Activated CD8-positive, alpha-beta memory T cell treated with anti-CD3 and anti-CD28 coated beads for 1 hour (primary cell): Measurements from ENCODE around the gene COL18A1.
"Not testable (repeated sequence)": the region's sequence is repeated elsewhere in the genome, so short reads cannot be mapped to it uniquely, and the experiment has no call there.

Experiments used
- DNase-seq, 2 donors: peaks; one replicate each; pipeline ENCODE4 v3.0.0-alpha.2; 2020; ENCODE audit warnings: low read depth in 1 of 2; ENCODE audit errors: extremely low read depth in 1 of 2

Gene COL18A1

DNA sequence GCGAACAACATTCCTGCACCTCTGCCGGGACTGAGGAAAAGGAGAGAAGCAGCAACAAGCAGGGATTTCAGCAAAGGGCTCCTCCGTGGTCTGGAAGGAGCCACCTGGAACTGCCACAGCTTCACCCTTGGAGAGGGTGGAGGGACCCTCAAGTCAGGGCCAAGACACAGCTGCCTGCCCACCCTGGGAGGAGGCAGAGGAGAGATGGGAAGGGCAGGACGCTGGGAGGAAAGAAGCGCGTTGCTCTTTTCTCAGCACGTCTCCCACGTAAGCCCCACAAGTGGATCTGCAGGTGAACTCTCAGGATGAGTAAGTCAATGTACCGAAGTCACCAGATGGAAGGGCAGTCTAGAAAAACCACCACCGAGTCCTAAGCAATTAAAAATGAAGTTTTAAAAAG is 97.6 kb downstream of the COL18A1 start:
- no peak for DNase-seq

DNA sequence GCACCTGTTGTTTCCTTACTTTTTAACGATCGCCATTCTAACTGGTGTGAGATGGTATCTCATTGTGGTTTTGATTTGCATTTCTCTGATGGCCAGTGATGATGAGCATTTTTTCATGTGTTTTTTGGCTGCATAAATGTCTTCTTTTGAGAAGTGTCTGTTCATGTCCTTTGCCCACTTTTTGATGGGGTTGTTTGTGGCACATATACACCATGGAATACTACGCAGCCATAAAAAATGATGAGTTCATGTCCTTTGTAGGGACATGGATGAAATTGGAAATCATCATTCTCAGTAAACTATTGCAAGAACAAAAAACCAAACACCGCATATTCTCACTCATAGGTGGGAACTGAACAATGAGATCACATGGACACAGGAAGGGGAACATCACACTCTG is 98.3 kb downstream of the COL18A1 start:
- not testable (repeated sequence) for DNase-seq

DNA sequence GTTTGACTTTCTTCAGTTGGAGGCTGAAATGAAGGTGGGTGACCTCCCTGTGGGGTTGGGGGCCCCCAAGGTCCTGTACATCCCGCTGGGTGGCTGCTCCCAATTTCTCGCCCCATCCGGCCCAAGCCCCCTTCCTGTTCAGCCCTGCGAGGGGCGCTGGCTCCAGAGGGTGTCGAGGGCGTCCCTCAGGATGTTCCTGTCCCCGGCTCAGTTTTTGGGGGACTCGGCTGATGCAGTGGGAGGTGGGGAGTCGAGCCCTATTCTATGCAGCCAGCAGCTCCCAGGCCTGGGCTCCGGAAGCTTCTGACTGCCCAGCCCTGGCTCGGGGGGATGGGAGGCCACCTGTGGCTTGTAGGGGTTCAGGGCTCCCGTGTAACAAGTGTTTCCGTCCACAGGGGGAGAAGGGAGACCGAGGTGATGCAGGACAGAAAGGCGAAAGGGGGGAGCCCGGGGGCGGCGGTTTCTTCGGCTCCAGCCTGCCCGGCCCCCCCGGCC is 99.1 kb downstream of the COL18A1 start:
- DNase-seq, result no peak

DNA sequence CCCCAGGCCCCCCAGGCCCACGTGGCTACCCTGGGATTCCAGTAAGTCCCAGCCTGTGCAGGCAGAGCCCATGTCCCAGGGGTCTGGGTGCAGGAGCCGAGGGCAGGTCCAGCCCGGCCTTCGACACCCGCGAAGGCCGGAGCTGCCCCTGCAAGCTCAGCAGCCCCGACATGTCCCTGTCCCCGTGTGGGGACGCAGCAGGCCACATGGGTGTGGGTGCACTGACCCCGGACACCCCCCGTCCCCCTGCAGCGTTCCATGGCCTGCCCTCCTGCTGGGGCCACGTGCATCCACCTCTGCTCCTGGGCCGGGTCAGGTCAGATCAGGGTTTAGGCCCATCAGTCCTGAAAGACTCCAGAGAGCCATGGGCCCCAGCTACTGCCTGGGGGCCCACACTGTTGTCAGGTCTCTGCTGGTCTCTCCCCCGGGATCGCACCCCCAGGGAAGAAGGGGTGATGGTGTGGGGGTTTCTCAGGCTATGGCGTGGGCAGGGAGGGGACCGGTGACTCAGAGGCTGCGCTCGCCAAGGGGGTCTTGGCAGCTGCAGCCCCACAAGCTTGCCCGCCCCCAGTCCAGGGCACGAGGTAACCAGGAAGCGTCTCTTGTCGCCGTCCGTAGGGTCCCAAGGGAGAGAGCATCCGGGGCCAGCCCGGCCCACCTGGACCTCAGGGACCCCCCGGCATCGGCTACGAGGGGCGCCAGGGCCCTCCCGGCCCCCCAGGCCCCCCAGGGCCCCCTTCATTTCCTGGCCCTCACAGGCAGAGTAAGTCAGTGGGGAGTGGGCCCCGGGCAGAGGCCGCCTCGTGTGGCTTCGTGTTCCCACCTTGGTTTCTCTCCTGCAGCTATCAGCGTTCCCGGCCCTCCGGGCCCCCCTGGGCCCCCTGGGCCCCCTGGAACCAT is 99.8 kb downstream of the COL18A1 start:
- no peak for DNase-seq

DNA sequence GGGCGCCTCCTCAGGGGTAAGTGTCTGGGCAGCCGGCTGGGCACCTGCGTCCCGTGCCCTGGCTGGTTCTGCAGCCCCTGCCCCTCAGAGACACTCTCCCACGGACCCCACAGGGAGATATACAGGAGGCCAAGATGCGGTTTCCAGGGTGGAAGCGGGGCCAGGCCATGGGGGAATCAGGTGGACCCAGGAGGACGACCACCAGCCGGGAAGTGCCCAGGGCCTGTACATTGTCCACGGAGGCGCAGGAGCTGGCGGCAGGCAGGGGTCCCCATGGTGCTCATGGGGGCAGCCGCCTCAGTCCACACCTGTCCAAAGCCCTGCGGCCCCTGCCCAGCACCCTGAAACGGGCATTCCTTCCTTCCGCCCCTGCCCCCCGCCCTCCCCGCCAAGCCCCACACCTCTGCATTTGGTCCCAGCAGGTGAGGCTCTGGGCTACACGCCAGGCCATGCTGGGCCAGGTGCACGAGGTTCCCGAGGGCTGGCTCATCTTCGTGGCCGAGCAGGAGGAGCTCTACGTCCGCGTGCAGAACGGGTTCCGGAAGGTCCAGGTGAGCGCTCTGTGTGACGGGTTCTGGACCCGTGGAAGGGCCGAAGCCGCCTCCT is 100.6 kb downstream of the COL18A1 start:
- DNase-seq, result no peak

DNA sequence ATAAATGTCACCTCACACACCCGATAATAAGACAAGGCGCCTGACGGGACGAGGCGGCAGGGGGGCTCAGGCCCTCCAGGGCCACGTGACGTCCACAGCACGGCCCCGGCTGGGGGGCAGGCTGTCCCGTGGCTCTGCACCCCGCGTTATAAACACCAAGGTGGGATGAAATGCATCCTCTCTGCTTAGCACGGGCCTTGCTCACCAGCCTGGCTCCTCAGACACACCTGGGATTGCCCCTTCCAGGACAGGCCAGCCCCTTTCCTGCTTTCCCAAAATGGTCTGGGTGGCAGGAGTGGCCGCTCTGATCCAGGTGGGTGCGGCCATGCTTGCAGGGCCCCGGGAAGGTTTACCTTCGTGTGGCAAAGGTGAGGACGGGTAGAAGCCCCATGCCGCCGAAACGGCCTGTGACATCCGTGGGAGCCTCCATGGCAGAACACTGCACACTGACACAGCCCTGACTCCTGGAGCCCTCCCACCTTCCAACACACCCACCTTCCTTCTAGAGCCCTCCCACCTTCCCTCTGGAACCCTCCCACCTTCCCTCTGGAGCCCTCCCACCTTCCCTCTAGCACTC is 101.4 kb downstream of the COL18A1 start:
- no peak for DNase-seq

DNA sequence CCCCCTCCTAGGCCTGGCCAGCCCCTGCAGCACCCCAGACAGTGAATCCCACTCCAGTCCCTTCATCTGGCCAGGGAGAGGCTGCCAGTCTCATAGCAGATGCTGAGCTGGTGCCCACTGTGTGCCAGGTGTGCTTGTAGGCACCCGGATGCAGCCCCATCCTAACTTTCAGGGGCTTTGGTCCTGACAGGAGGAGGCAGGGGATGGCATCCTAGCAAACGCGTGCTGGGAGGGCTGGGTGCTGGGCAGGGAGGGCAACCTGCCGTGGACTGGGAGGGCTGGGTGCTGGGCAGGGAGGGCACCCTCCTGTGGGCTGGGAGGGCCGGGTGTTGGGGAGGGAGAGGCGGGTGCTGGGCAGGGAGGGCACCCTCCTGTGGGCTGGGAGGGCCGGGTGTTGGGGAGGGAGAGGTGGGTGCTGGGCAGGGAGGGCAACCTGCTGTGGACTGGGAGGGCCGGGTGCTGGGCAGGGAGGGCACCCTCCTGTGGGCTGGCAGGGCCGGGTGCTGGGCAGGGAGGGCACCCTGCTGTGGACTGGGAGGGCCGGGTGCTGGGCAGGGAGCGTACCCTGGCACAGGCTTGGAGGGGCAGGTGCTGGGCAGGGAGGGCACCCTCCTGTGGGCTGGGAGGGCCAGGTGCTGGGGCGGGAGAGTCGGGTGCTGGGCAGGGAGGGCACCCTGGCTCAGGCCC is 102.0 kb downstream of the COL18A1 start:
- no peak for DNase-seq

DNA sequence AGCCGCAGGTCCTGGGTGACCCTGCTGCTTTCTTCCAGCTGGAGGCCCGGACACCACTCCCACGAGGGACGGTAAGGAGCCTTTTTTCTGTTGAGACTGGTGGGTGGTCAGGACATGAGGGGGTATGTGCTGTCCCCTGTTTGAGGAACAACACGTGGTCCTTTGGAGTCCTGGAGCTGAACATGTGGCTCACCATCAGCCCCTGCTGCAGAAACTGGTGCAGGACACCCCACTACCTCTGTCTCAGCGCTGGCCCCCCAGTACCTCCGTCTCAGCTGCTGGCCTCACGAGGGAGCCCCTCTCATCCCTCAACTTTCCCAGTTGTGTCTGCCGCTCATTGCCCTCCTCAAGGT is 102.5 kb downstream of the COL18A1 start:
- DNase-seq, result no peak

DNA sequence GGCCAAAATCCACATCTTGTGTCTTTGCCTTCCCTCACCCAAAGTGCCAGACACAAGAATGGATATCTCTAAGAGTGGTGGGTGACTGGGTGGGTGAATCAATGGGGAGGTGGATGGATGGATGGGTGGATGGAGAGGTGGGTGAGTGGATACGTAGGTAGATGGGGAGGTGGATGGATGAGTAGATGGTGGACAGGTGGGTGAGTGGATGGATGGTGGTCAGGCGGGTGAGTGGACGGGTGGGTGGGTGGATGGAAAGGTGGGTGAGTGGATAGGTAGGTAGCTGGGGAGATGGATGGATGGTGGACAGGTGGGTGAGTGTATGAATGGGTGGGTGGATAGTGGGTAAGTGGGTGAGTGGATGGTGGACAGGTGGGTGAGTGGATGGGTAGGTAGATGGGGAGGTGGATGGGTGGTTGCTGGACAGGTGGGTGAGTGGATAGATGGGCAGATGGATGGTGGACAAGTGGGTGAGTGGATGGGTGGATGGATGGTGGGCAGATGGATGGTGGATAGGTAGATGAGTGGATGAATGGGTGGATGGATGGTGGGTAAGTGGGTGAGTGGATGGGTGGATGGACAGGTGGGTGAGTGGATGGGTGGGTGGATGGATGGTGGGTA is 103.0 kb downstream of the COL18A1 start:
- no peak for DNase-seq

DNA sequence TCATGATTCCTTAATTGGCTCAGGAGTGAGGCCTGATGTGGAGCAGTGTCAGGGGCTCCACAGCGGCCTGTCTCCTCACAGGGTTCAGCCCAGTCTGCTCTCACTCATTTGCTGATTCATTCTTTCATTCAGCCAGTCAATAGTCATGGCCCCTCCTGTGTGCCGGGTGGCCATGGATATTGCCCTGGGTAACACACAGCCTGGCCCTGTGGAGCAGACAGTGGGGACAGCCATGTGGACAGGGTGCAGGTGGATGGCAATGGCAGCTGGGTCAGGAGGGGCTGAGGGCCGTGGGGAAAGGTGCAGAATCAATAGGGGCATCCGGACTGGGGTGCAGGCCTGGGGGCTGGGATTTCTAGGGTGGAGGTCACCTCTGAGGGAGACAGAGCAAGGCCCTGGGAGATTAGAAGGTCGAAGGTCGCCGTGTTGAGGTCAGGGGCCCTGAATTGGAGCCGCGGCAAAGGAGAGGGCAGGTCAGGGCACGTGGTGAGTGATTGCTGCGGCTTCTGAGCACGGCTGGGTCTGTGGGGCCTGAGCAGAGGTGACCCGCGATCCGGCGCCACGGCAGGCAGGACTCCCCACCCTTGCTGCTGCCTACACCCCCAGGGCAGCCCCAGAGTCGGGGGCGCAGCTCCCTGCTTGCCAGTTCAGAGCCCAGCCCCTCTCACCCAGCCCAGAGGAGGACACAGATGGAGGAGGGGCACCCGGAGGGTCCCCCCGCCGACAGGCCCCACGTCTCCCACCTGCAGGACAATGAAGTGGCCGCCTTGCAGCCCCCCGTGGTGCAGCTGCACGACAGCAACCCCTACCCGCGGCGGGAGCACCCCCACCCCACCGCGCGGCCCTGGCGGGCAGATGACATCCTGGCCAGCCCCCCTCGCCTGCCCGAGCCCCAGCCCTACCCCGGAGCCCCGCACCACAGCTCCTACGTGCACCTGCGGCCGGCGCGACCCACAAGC is 103.9 kb downstream of the COL18A1 start:
- DNase-seq, result no peak

DNA sequence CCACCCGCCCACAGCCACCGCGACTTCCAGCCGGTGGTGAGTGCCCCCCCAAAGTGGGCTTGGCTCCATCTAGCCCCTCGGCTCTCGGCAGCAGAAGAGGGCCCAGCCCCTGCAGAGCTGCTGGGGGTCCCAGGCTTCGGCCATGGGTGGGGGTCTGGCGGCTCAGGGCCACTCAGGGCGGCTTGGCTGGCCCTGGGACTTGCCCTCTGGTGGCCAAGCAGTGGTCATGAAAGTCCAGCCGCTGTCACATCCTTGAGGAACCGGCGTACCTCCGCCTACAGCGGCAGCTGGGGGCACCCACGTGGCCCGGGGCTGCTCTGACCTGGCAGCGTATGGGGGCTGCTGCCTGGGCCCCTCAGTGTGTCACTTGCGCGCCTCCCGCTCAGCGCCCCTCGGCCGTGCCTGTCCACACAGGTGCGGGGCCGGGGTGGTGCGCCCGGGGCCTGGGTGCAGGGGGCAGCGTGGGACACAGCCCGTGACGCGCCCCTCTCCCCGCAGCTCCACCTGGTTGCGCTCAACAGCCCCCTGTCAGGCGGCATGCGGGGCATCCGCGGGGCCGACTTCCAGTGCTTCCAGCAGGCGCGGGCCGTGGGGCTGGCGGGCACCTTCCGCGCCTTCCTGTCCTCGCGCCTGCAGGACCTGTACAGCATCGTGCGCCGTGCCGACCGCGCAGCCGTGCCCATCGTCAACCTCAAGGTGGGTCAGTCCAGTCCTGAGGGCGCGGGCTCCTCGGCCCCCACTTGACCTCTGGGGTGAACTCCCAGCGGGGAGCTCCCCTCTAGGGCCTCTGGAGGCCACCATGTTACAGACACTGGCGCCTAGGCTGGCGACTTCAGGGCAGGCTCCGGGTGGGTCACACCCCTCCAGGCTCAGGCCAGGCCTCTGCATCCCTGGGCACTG is 104.9 kb downstream of the COL18A1 start:
- DNase-seq, result no peak

DNA sequence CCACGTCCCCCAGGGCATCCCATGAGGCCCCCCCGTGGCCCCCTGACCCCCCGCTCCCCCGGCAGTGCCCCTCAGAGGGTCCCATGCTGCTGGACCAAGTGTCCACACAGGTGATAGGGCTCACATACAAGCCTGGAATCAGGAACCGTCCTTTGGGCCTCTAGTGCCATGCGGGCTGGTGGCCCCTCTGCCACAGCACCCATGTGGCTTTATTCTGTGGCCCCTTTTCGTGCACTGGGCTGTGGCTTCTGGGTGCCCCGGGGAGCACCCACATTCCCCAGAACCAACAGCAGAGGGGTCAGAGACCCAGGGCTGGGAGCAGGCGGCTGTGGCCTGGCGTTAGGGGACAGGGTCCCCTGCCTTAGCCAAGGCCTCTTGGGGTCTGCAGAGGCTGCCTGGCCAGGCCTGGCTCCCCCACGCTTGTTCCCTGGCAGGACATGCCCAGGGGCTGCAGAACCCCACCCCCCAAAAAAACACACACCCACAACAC is 105.5 kb downstream of the COL18A1 start:
- DNase-seq, result no peak

DNA sequence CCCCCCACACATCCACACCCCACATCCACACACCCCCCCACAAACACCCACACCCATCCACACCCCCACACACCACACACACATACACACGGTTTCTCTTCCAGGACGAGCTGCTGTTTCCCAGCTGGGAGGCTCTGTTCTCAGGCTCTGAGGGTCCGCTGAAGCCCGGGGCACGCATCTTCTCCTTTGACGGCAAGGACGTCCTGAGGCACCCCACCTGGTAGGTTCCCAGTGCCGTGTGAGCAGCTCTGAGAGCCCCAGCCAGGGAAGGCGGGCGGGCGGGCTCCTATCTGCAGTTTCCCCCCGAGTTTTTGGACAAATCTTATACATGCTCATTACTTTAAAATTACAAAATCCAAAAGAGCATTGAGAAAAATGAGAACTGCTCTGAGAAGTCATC is 106.0 kb downstream of the COL18A1 start:
- DNase-seq, result no peak

DNA sequence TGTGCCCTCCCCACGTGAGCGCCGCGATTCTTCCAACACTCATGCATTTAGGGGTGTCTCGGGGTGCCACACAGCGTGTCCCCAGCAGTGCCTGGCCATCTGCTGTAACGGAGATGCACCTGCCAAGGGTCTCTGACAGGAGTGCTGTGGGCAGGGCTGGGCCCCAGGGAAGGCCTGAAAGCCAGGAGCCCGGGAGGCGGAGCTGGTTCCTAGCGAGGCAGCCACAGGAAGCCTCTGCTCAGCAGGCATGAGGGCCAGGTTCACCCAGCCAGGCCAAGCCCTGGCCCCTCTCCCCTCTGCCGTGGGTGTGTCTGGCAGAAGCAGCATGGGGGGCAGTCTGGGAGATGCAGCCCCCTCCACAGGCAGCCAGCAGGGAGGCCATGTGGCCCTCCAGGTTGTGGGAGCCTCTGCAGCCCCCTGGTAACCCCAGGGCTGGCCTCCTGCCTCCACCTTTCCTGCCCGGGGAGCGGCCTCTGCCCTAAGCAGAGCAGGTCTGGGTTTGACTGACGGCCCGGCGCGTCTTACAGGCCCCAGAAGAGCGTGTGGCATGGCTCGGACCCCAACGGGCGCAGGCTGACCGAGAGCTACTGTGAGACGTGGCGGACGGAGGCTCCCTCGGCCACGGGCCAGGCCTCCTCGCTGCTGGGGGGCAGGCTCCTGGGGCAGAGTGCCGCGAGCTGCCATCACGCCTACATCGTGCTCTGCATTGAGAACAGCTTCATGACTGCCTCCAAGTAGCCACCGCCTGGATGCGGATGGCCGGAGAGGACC is 106.9 kb downstream of the COL18A1 start:
- DNase-seq, result no peak

DNA sequence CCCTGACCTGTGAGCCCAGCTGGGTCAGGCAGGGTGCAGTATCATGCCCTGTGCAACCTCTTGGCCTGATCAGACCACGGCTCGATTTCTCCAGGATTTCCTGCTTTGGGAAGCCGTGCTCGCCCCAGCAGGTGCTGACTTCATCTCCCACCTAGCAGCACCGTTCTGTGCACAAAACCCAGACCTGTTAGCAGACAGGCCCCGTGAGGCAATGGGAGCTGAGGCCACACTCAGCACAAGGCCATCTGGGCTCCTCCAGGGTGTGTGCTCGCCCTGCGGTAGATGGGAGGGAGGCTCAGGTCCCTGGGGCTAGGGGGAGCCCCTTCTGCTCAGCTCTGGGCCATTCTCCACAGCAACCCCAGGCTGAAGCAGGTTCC is 107.6 kb downstream of the COL18A1 start:
- no peak for DNase-seq

DNA sequence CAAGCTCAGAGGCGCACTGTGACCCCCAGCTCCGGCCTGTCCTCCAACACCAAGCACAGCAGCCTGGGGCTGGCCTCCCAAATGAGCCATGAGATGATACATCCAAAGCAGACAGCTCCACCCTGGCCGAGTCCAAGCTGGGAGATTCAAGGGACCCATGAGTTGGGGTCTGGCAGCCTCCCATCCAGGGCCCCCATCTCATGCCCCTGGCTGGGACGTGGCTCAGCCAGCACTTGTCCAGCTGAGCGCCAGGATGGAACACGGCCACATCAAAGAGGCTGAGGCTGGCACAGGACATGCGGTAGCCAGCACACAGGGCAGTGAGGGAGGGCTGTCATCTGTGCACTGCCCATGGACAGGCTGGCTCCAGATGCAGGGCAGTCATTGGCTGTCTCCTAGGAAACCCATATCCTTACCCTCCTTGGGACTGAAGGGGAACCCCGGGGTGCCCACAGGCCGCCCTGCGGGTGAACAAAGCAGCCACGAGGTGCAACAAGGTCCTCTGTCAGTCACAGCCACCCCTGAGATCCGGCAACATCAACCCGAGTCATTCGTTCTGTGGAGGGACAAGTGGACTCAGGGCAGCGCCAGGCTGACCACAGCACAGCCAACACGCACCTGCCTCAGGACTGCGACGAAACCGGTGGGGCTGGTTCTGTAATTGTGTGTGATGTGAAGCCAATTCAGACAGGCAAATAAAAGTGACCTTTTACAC is 108.2 kb downstream of the COL18A1 start:
- no peak for DNase-seq

DNA sequence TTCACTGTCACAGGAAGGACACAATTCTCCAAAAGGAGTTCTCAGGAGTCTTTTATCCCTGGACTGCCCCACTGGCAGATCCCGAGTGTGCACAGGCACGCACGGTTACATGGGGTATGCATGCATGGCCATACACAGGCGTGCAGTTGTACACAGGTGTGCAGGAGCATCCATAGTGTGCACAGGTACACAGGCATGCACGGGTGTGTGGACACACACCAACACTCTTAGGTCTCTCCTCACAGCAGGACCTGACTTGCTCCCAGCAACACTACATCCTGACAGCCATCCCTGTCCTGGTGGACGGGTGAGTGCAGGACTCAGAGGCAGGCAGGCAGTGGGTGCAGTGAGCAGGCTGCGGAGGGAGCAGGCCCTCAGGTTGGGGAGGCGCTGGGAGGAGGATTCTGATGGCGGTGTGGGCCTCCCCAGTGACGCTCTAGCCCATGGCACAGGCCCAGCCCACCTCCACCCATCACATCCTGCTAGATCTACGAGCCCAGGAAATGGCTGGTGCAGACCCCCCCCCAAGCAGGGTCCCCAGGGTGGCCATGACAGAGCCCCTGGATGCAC is 108.9 kb downstream of the COL18A1 start:
- DNase-seq, result no peak
